SK-N-SH treated with all-trans-retinoic acid at 6 μM for 48 hours (cell line): ENCODE measurements around the gene ADAD1.

Source experiments
- ATAC-seq: fragments of 200-7000 bp; cut with Tn5 transposase; 3 replicates; pipeline ENCODE4 v1.9.1; 2020; ENCODE audit warnings: mild to moderate bottlenecking, moderate library complexity
- ARNTL ChIP-seq: fragments of 450-650 bp; formaldehyde crosslinking; IDR thresholded peaks from 2 replicates; pipeline ENCODE4 v1.5.0; 2020; ENCODE audit warnings: low read depth, mild to moderate bottlenecking, moderate library complexity, borderline replicate concordance
- CSDC2 ChIP-seq: fragments of 250-450 bp; sonication (Bioruptor Pico); IDR thresholded peaks from 2 replicates; pipeline ENCODE4 v1.5.0; 2020; ENCODE audit warnings: mild to moderate bottlenecking, moderate library complexity
- ESRRG ChIP-seq: fragments of 250-450 bp; sonication (Bioruptor Pico); IDR thresholded peaks from 2 replicates; pipeline ENCODE4 v1.6.1; 2021; ENCODE audit warnings: mild to moderate bottlenecking
- GLIS3 ChIP-seq: fragments of 250-450 bp; sonication (Bioruptor Pico); IDR thresholded peaks from 2 replicates; pipeline ENCODE4 v1.5.0; 2020; ENCODE audit warnings: mild to moderate bottlenecking, moderate library complexity
- ISL1 ChIP-seq: fragments of 250-450 bp; sonication (Bioruptor Pico); IDR thresholded peaks from 2 replicates; pipeline ENCODE4 v2.1.2; 2022; ENCODE audit warnings: mild to moderate bottlenecking, moderate library complexity
- OSR1 ChIP-seq: fragments of 250-450 bp; sonication (Bioruptor Pico); IDR thresholded peaks from 2 replicates; pipeline ENCODE4 v1.8.0; 2022; ENCODE audit warnings: moderate library complexity, mild to moderate bottlenecking, inconsistent platforms
- PPARA ChIP-seq: fragments of 250-450 bp; sonication (Bioruptor Pico); IDR thresholded peaks from 2 replicates; pipeline ENCODE4 v1.5.0; 2020; ENCODE audit warnings: mild to moderate bottlenecking, borderline replicate concordance
- RARB ChIP-seq: fragments of 250-450 bp; sonication (Bioruptor Pico); IDR thresholded peaks from 2 replicates; pipeline ENCODE4 v1.8.0; 2021; ENCODE audit warnings: mild to moderate bottlenecking, moderate library complexity
- TCF4 ChIP-seq: fragments of 250-450 bp; sonication (Bioruptor Pico); IDR thresholded peaks from 2 replicates; pipeline ENCODE4 v1.8.0; 2021; ENCODE audit warnings: mild to moderate bottlenecking, moderate library complexity, borderline replicate concordance
- TOX ChIP-seq: fragments of 250-450 bp; sonication (Bioruptor Pico); IDR thresholded peaks from 2 replicates; pipeline ENCODE4 v1.8.0; 2021; ENCODE audit warnings: mild to moderate bottlenecking, moderate library complexity, borderline replicate concordance
- ZC3H10 ChIP-seq: fragments of 250-450 bp; sonication (Bioruptor Pico); IDR thresholded peaks from 2 replicates; pipeline ENCODE4 v1.5.1; 2021; ENCODE audit warnings: mild to moderate bottlenecking, moderate library complexity
- ZFP3 ChIP-seq: fragments of 250-450 bp; sonication (Bioruptor Pico); IDR thresholded peaks from 2 replicates; pipeline ENCODE4 v1.5.0; 2020; ENCODE audit warnings: mild to moderate bottlenecking, moderate library complexity
- ZFP30 ChIP-seq: fragments of 450-650 bp; formaldehyde crosslinking; IDR thresholded peaks from 2 replicates; pipeline ENCODE4 v1.5.0; 2022; ENCODE audit warnings: mild to moderate bottlenecking, moderate library complexity
- ZNF565 ChIP-seq: fragments of 450-650 bp; formaldehyde crosslinking; conservative IDR thresholded peaks from 2 replicates; pipeline ENCODE4 v1.5.0; 2020; ENCODE audit warnings: low read depth, mild to moderate bottlenecking, moderate library complexity
- ZNF8 ChIP-seq: fragments of 450-650 bp; formaldehyde crosslinking; IDR thresholded peaks from 2 replicates; pipeline ENCODE4 v1.5.0; 2020; ENCODE audit warnings: mild to moderate bottlenecking, moderate library complexity
- TF ChIP-seq, protein P1 (sequence below): fragments of 250-450 bp; sonication (Bioruptor Pico); IDR thresholded peaks from 2 replicates; pipeline ENCODE4 v1.5.1; 2020; ENCODE audit warnings: low read depth, mild to moderate bottlenecking, moderate library complexity
- TF ChIP-seq, protein P2 (sequence below): fragments of 250-450 bp; sonication (Bioruptor Pico); IDR thresholded peaks from 2 replicates; pipeline ENCODE4 v1.8.0; 2020; ENCODE audit warnings: mild to moderate bottlenecking, moderate library complexity, borderline replicate concordance
- TF ChIP-seq, protein P3 (sequence below): fragments of 250-450 bp; sonication (Bioruptor Pico); IDR thresholded peaks from 2 replicates; pipeline ENCODE4 v1.8.0; 2021; ENCODE audit warnings: low read depth, mild to moderate bottlenecking, moderate library complexity, borderline replicate concordance
- TF ChIP-seq, protein P4 (sequence below): fragments of 250-450 bp; sonication (Bioruptor Pico); IDR thresholded peaks from 2 replicates; pipeline ENCODE4 v1.5.0; 2020; ENCODE audit warnings: mild to moderate bottlenecking, moderate library complexity

Gene ADAD1

DNA sequence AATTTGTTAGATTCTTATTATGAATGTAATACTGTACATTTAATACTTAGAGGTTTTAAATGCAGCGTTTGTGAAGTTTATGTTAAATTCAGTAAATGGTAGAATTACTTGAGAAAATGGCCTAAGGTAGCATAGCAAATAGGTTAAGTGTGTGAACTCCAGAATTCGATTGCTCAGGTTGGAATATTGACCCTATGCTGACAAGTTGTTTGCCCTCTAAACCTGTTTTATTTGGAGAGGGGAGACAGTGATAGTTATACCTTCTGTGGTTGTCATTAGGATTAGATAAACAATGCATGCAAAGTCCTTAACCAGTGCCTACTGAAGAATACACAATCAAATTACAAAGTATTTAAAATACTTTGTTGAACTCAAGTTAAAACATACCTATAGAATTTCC lies 5.4 kb downstream of the ADAD1 start:
- TF ChIP-seq, protein P1, sequence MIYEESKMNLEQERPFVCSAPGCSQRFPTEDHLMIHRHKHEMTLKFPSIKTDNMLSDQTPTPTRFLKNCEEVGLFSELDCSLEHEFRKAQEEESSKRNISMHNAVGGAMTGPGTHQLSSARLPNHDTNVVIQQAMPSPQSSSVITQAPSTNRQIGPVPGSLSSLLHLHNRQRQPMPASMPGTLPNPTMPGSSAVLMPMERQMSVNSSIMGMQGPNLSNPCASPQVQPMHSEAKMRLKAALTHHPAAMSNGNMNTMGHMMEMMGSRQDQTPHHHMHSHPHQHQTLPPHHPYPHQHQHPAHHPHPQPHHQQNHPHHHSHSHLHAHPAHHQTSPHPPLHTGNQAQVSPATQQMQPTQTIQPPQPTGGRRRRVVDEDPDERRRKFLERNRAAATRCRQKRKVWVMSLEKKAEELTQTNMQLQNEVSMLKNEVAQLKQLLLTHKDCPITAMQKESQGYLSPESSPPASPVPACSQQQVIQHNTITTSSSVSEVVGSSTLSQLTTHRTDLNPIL (CRISPR knock-in tag), result no peak
- TF ChIP-seq, protein P2, sequence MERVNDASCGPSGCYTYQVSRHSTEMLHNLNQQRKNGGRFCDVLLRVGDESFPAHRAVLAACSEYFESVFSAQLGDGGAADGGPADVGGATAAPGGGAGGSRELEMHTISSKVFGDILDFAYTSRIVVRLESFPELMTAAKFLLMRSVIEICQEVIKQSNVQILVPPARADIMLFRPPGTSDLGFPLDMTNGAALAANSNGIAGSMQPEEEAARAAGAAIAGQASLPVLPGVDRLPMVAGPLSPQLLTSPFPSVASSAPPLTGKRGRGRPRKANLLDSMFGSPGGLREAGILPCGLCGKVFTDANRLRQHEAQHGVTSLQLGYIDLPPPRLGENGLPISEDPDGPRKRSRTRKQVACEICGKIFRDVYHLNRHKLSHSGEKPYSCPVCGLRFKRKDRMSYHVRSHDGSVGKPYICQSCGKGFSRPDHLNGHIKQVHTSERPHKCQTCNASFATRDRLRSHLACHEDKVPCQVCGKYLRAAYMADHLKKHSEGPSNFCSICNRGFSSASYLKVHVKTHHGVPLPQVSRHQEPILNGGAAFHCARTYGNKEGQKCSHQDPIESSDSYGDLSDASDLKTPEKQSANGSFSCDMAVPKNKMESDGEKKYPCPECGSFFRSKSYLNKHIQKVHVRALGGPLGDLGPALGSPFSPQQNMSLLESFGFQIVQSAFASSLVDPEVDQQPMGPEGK (CRISPR knock-in tag), result no peak
- no peak for TF ChIP-seq ZNF8 (CRISPR knock-in tag)
- no peak for TF ChIP-seq RARB
- no peak for TF ChIP-seq ZFP3 (CRISPR knock-in tag)
- TF ChIP-seq ZNF565 (CRISPR knock-in tag), result no peak
- no peak for TF ChIP-seq TOX (CRISPR knock-in tag)
- TF ChIP-seq ARNTL (CRISPR knock-in tag), result no peak
- no peak for TF ChIP-seq ZC3H10 (CRISPR knock-in tag)
- TF ChIP-seq CSDC2 (CRISPR knock-in tag), result no peak
- TF ChIP-seq, protein P3, sequence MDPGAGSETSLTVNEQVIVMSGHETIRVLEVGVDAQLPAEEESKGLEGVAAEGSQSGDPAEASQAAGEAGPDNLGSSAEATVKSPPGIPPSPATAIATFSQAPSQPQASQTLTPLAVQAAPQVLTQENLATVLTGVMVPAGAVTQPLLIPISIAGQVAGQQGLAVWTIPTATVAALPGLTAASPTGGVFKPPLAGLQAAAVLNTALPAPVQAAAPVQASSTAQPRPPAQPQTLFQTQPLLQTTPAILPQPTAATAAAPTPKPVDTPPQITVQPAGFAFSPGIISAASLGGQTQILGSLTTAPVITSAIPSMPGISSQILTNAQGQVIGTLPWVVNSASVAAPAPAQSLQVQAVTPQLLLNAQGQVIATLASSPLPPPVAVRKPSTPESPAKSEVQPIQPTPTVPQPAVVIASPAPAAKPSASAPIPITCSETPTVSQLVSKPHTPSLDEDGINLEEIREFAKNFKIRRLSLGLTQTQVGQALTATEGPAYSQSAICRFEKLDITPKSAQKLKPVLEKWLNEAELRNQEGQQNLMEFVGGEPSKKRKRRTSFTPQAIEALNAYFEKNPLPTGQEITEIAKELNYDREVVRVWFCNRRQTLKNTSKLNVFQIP (CRISPR knock-in tag), result no peak
- ATAC-seq, result no peak

DNA sequence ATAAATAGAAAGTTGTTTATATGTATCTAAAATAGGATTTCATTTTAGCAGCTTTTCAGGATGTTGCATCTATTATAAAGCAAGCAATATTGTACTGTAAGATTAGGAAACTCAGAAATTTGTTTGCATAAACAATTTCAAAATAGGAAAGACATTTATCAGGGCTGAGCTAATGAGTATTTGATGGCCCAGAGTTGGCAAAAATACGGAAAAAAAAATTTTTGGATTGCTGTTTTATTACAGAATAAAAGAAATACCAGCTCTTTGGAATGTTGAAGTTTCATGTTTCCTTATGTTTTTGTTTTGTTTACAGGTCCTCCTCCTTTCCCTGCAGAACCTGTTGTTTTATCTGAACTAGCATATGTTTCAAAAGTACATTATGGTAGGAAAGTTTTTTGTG lies 14.5 kb downstream of the ADAD1 start:
- no peak for ATAC-seq
- TF ChIP-seq ESRRG (CRISPR knock-in tag), result no peak
- no peak for TF ChIP-seq TOX (CRISPR knock-in tag)
- TF ChIP-seq, protein P3 (CRISPR knock-in tag), result no peak
- TF ChIP-seq ZNF8 (CRISPR knock-in tag), result no peak
- TF ChIP-seq TCF4 (CRISPR knock-in tag), result no peak
- TF ChIP-seq GLIS3, result no peak
- TF ChIP-seq OSR1 (CRISPR knock-in tag), result no peak
- TF ChIP-seq, protein P2 (CRISPR knock-in tag), result no peak
- TF ChIP-seq, protein P4, sequence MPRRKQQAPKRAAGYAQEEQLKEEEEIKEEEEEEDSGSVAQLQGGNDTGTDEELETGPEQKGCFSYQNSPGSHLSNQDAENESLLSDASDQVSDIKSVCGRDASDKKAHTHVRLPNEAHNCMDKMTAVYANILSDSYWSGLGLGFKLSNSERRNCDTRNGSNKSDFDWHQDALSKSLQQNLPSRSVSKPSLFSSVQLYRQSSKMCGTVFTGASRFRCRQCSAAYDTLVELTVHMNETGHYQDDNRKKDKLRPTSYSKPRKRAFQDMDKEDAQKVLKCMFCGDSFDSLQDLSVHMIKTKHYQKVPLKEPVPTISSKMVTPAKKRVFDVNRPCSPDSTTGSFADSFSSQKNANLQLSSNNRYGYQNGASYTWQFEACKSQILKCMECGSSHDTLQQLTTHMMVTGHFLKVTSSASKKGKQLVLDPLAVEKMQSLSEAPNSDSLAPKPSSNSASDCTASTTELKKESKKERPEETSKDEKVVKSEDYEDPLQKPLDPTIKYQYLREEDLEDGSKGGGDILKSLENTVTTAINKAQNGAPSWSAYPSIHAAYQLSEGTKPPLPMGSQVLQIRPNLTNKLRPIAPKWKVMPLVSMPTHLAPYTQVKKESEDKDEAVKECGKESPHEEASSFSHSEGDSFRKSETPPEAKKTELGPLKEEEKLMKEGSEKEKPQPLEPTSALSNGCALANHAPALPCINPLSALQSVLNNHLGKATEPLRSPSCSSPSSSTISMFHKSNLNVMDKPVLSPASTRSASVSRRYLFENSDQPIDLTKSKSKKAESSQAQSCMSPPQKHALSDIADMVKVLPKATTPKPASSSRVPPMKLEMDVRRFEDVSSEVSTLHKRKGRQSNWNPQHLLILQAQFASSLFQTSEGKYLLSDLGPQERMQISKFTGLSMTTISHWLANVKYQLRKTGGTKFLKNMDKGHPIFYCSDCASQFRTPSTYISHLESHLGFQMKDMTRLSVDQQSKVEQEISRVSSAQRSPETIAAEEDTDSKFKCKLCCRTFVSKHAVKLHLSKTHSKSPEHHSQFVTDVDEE (CRISPR knock-in tag), result no peak
- TF ChIP-seq ISL1 (CRISPR knock-in tag), result no peak
- no peak for TF ChIP-seq ZFP3 (CRISPR knock-in tag)
- TF ChIP-seq CSDC2 (CRISPR knock-in tag), result no peak
- TF ChIP-seq ARNTL (CRISPR knock-in tag), result no peak
- TF ChIP-seq ZC3H10 (CRISPR knock-in tag), result no peak
- TF ChIP-seq, all 23 proteins: peak for 0

DNA sequence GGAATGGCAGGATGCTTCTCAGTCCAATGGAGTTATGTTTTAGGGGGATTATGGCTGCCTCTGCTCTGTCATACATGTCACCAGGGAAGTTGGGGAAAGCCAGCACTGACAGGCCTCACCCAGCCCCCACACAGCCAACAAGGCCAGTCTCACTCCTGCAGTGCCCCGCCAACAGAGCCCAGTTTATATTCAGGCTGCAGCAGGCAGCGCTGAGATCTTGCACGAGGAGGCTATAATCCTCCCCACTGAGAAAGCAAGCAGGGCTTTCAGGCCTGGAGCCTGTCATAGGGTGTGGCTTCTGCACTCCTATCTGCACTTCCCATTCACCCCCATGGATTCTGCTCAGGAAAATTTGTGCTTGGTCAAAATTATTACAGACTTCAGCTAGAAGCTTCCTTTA lies 25.1 kb downstream of the ADAD1 start:
- no peak for ATAC-seq
- no peak for TF ChIP-seq ZFP30 (CRISPR knock-in tag)
- TF ChIP-seq ZFP3 (CRISPR knock-in tag), result no peak
- TF ChIP-seq, protein P4 (CRISPR knock-in tag), result no peak
- no peak for TF ChIP-seq PPARA (CRISPR knock-in tag)
- TF ChIP-seq, protein P3 (CRISPR knock-in tag), result no peak
- TF ChIP-seq, protein P1 (CRISPR knock-in tag), result no peak
- TF ChIP-seq ISL1 (CRISPR knock-in tag), result no peak
